MM.1S (cell line): ENCODE measurements around the gene SLX4IP.

Experiments used
- DNase-seq: peaks from one replicate; pipeline ENCODE4 v3.0.0-alpha.2; 2015
- H2AFZ ChIP-seq: fragments of 300-600 bp; sonication (generic); 2 replicates; pipeline ENCODE4 v1.6.0; 2016; ENCODE audit warnings: antibody characterized with exemption, low read length
- H3F3A ChIP-seq: fragments of 300-600 bp; sonication (generic); 2 replicates; pipeline ENCODE4 v1.6.1; 2016; ENCODE audit warnings: mild to moderate bottlenecking, antibody characterized with exemption, low read length, moderate library complexity, mixed read lengths; ENCODE audit not compliant: insufficient read depth
- H3K27ac ChIP-seq: fragments of 300-600 bp; sonication (generic); 2 replicates; pipeline ENCODE4 v1.5.1; 2016; ENCODE audit warnings: mild to moderate bottlenecking, low read length
- H3K27me3 ChIP-seq: fragments of 300-600 bp; sonication (generic); replicated peaks from 2 replicates; pipeline ENCODE4 v1.6.0; 2016; ENCODE audit warnings: low read length; ENCODE audit not compliant: insufficient read depth
- H3K36me3 ChIP-seq: fragments of 300-600 bp; sonication (generic); replicated peaks from 2 replicates; pipeline ENCODE4 v1.6.1; 2016; ENCODE audit warnings: mild to moderate bottlenecking, low read length, mixed read lengths; ENCODE audit not compliant: insufficient read depth
- H3K4me1 ChIP-seq: fragments of 300-600 bp; sonication (generic); 2 replicates; pipeline ENCODE4 v1.6.1; 2016; ENCODE audit warnings: low read length, mixed read lengths
- H3K4me2 ChIP-seq: fragments of 300-600 bp; sonication (generic); 2 replicates; pipeline ENCODE4 v1.6.0; 2016; ENCODE audit warnings: low read depth, low read length
- H3K4me3 ChIP-seq: fragments of 300-600 bp; sonication (generic); 2 replicates; pipeline ENCODE4 v1.5.1; 2016; ENCODE audit warnings: low read length, mixed read lengths
- H3K79me2 ChIP-seq: fragments of 300-600 bp; sonication (generic); 2 replicates; pipeline ENCODE4 v1.6.1; 2016; ENCODE audit warnings: mixed run types, low read length, mixed read lengths
- H3K9ac ChIP-seq: fragments of 300-600 bp; sonication (generic); 2 replicates; pipeline ENCODE4 v1.6.1; 2016; ENCODE audit warnings: low read length, mixed read lengths
- H3K9me2 ChIP-seq: fragments of 300-600 bp; sonication (generic); replicated peaks from 2 replicates; pipeline ENCODE4 v1.6.1; 2016; ENCODE audit warnings: mild to moderate bottlenecking, low read length, mixed read lengths; ENCODE audit not compliant: insufficient read depth
- H3K9me3 ChIP-seq: fragments of 300-600 bp; sonication (generic); replicated peaks from 2 replicates; pipeline ENCODE4 v1.6.1; 2016; ENCODE audit warnings: mild to moderate bottlenecking, low read length, mixed read lengths; ENCODE audit not compliant: insufficient read depth
- H4K20me1 ChIP-seq: fragments of 300-600 bp; sonication (generic); 2 replicates; pipeline ENCODE4 v1.6.1; 2016; ENCODE audit warnings: mild to moderate bottlenecking, low read length, moderate library complexity, mixed read lengths; ENCODE audit not compliant: insufficient read depth
- EZH2 ChIP-seq: fragments of 300-600 bp; sonication (generic); optimal IDR thresholded peaks from 2 replicates; pipeline ENCODE3; 2017; ENCODE audit warnings: low read depth, mild to moderate bottlenecking, antibody characterized with exemption, low read length, mixed read lengths
- EZH2phosphoT487 ChIP-seq: fragments of 300-600 bp; sonication (generic); IDR thresholded peaks from 2 replicates; pipeline ENCODE4 v1.6.1; 2018; ENCODE audit warnings: antibody characterized with exemption, low read length
- TF ChIP-seq, protein P1 (sequence below): fragments of 300-600 bp; sonication (generic); IDR thresholded peaks from 2 replicates; pipeline ENCODE4 v1.5.1; 2016; ENCODE audit warnings: antibody characterized with exemption, low read length, mixed read lengths

SLX4IP gene

DNA sequence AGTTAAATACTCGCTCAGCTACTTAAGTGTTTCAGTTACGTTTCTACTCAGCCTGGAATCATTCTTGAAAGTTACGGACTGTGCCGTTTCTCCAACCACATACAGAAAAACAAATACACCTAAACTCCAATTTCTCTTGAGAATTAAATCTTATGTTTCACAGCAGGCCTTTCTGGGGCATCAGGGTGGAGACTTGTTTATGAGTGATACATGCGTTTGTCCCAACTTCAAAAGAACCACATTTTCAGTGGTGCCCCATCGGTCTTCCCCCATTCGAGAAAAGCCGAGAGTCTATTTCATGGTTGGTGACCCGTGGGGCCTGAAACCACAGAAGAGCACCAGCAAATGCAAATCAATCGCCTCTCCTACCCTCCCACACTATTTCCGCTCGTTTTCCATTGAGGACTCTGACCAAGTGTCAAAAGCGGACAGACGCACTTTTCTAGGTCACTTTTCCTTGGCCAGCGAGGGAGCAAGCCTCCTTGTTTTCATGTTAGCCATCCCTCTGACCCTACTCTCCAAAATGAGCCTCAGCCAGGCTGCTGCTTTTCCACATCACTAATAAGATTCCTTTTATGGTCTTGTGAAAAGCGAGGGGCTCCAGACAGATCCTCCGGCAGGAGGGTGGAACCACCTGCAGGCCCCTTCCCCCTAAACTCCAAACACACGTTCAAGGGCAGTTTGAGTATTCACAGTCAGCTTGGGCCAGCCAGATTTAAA lies 235.6 kb downstream of the SLX4IP start:
- DNase-seq = peak; percentile 84
- Histone ChIP-seq H3K79me2 (peaks cover 53% of the 10 kb centered on the region), H3K27me3 (no peaks in the 10 kb centered on the region), H3K9ac (peak overlapping the region; percentile 99), H3K4me1 (peaks cover 12% of the 10 kb centered on the region), H3K9me2 (no peaks in the 10 kb centered on the region), H4K20me1 (no peaks in the 10 kb centered on the region), H2AFZ (peak overlapping the region; percentile 33), H3K27ac (peak overlapping the region; percentile 99), H3F3A (peaks cover 53% of the 10 kb centered on the region), H3K4me2 (peak overlapping the region; percentile 90), H3K36me3 (no peaks in the 10 kb centered on the region), H3K9me3 (no peaks in the 10 kb centered on the region), H3K4me3 (peak overlapping the region; percentile 57)
- TF ChIP-seq EZH2phosphoT487 (no peak), EZH2 (no peak)
- TF ChIP-seq, protein P1, sequence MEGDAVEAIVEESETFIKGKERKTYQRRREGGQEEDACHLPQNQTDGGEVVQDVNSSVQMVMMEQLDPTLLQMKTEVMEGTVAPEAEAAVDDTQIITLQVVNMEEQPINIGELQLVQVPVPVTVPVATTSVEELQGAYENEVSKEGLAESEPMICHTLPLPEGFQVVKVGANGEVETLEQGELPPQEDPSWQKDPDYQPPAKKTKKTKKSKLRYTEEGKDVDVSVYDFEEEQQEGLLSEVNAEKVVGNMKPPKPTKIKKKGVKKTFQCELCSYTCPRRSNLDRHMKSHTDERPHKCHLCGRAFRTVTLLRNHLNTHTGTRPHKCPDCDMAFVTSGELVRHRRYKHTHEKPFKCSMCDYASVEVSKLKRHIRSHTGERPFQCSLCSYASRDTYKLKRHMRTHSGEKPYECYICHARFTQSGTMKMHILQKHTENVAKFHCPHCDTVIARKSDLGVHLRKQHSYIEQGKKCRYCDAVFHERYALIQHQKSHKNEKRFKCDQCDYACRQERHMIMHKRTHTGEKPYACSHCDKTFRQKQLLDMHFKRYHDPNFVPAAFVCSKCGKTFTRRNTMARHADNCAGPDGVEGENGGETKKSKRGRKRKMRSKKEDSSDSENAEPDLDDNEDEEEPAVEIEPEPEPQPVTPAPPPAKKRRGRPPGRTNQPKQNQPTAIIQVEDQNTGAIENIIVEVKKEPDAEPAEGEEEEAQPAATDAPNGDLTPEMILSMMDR = no peak

DNA sequence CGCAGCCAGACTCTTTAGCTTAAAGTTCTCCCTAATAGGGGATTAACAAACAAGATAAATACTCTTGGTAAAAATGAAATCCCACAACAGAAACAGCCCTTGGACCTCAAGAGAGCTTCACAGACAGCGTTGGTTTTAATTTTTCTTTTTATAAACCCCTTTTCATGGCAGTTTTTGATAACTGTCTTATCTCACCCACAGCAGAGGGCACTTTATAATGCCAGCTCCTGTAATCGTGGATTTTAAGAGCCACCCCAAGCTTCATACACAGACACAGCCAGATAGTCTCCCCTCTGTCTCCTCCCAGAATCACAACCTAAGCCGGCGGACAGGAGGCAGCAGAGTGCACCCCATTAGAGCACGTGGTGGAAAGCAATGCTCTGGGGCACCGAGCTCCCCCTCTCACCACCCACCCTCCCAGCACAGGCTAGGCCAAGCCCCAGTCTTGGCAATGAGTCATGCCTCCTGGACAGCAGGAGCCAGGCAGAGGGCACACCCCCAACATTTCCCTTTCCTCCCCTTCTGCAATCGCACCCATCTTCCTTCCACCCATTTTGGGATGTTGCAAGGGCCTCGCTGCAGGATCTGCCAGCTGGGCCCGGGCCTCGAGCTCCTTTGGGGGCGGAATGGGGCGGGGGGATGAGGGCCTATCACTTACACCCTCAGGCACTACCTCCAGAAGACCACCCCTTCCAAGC lies 236.3 kb downstream of the SLX4IP start:
- peaks cover 12% of the 10 kb centered on the region for H3K4me1 ChIP-seq
- H3K4me3 ChIP-seq = peak overlapping the region; percentile 86
- peak overlapping the region; percentile 99 for H3K9ac ChIP-seq
- H3K27me3 ChIP-seq = no peaks in the 10 kb centered on the region
- peak overlapping the region; percentile 99 for H3K27ac ChIP-seq
- TF ChIP-seq, protein P1 = peak; percentile 61
- no peak for TF ChIP-seq EZH2
- H3F3A ChIP-seq = peaks cover 53% of the 10 kb centered on the region
- H3K79me2 ChIP-seq = peaks cover 46% of the 10 kb centered on the region
- no peaks in the 10 kb centered on the region for H3K36me3 ChIP-seq
- no peaks in the 10 kb centered on the region for H3K9me3 ChIP-seq
- peak; percentile 89 for DNase-seq
- H3K4me2 ChIP-seq = peak overlapping the region; percentile 90
- no peaks in the 10 kb centered on the region for H4K20me1 ChIP-seq
- H3K9me2 ChIP-seq = no peaks in the 10 kb centered on the region
- peak overlapping the region; percentile 65 for H2AFZ ChIP-seq

DNA sequence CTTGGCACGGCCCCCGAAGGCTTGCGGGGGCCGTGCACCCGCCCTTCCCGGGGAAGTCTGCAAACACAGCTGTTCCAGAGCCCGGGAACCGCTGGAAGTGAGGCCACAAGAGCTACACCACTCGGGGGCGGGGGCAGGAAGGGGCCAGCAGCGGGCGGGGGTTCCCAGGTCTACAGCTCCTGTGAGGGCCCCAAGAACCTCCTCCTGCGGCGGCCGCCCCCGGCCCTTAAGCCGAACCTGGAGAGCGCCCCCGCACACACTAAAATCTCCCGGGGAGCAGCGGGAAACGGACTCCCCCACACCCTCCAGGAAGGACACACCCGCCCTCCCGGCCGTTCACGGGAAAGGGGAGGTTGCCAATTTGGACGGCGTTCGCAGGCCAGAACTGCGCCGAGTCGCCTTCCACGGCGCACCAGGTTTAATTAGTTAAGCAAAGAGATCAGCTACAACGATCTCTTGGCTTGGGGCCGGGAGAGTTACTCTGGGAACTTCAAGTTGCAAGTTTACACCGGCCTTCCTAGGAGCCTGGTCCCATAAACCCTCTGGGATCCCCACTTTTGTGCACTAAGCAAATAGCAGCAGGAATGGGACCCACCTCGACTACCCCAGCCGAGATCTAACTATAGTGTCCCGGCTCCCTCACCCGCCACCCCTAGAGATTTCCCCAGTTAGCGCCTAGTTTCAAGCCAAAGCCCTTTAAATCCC lies 237.0 kb downstream of the SLX4IP start:
- Histone ChIP-seq H3K79me2 (peaks cover 38% of the 10 kb centered on the region), H3K36me3 (no peaks in the 10 kb centered on the region), H3K4me3 (peak overlapping the region; percentile 86), H3K27me3 (no peaks in the 10 kb centered on the region), H3F3A (peaks cover 53% of the 10 kb centered on the region), H3K9me3 (no peaks in the 10 kb centered on the region), H2AFZ (peak overlapping the region; percentile 65), H3K9ac (peak overlapping the region; percentile 99), H4K20me1 (no peaks in the 10 kb centered on the region), H3K27ac (peak overlapping the region; percentile 99), H3K4me1 (peaks cover 12% of the 10 kb centered on the region), H3K9me2 (no peaks in the 10 kb centered on the region), H3K4me2 (peak overlapping the region; percentile 90)
- TF ChIP-seq EZH2phosphoT487 (no peak), EZH2 (no peak)
- TF ChIP-seq, protein P1 = no peak
- DNase-seq = peak; percentile 44
